Heart left ventricle (tissue), 13 donors: Measurements from ENCODE around the gene ALG6.

Experiments
- POLR2A ChIP-seq, 2 donors: fragments of 450-650 bp; IDR thresholded peaks; one replicate each; pipeline ENCODE4 v1.6.1; 2017; ENCODE audit warnings: antibody characterized with exemption in 2 of 2, mild to moderate bottlenecking in 2 of 2, moderate library complexity in 2 of 2
- TF ChIP-seq, protein P1 (sequence below), 12 donors: fragments of 200-600 bp; sonication (generic) in 4 of 12; IDR thresholded peaks; one replicate each; pipeline versions ENCODE4 v1.5.0 to v1.8.0; 2018 to 2022; ENCODE audit warnings: antibody characterized with exemption in 12 of 12, mild to moderate bottlenecking in 5 of 12
- donor health status: ischemic (EF 13 %, LVEDD 7.1; RV severe dilation, severe dysfunction).
- donor health status: DM: no; HTN: yes; CAD: no.
- donor health status: DM: no; HTN: no; CAD: no.
- donor health status: ischemic (EF 25% LVEDD 6.9; RV normal size, moderate dysfunction).
- donor health status: ischemic (EF 25% LVEDD 5.7; RV mildly dilated, moderate dysfunction).
- donor health status: ischemic (EF 35%, LVEDD 5.7; RV mildly dilated, moderate dysfunction).
- donor health status: nonischemic (EF 11% LVEDD 7.7; RV severe dilation, severe dysfunction).
- donor health status: DM: yes; HTN: yes; CAD: no.
- donor health status: PGD.
- donor health status: ischemic (EF 29% LVEDD 5.4; RV normal size, mild dysfunction).
- donor health status: nonischemic (EF 23%, LVEDD 6.1; RV moderate dilation, normal function).

GRCh38 chr1:63466181-63466580, 98.8 kb downstream of the ALG6 start:
- TF ChIP-seq, protein P1, sequence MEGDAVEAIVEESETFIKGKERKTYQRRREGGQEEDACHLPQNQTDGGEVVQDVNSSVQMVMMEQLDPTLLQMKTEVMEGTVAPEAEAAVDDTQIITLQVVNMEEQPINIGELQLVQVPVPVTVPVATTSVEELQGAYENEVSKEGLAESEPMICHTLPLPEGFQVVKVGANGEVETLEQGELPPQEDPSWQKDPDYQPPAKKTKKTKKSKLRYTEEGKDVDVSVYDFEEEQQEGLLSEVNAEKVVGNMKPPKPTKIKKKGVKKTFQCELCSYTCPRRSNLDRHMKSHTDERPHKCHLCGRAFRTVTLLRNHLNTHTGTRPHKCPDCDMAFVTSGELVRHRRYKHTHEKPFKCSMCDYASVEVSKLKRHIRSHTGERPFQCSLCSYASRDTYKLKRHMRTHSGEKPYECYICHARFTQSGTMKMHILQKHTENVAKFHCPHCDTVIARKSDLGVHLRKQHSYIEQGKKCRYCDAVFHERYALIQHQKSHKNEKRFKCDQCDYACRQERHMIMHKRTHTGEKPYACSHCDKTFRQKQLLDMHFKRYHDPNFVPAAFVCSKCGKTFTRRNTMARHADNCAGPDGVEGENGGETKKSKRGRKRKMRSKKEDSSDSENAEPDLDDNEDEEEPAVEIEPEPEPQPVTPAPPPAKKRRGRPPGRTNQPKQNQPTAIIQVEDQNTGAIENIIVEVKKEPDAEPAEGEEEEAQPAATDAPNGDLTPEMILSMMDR (IDR thresholded peaks at IDR 0.05), result no peak
- TF ChIP-seq POLR2A (IDR thresholded peaks at IDR 0.05), result no peak
